ENCODE data around the gene TMED9.
A peak's percentile ranks its signal among the peaks of the same experiment; 100 is the strongest.

TMED9 gene

DNA sequence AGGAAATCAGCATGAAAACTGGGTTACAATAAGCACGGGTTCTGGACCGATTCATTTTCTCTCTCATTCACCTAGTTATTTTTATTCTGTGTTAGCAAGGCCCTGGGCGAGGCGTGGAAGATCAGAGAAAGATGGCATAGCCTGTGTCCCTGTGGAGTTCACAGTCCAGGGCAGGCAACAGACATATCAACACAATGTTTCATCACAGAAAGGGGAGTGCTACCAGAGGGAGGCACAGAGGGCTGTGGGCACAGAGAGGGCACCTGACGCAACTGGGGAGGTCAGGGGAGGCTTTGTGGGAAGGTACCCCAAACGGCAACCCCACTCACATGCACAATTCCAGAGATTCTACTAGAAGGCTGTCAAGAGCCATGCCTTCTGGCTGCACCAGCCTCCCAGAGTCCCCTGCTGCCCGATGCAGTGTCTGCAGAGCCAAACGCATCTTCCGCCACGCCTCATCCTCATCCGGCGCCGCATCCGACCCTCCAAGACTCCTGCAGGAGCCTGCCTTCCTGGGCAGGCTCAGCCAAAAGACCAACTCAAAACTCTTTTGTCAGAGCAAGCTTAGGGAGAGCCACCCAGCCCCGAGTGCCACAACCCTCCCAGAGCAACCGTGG lies 39.1 kb upstream of the TMED9 start:
- Histone ChIP-seq H3K36me3 (ENCODE audit: insufficient read depth, low read length) (peaks cover 48% of the 10 kb centered on the region), H3K4me3 (ENCODE audit: low read depth in 1 of 2, low read length in 2 of 2) (peak overlapping the region; percentile 89 to 95), H3K4me1 (ENCODE audit: insufficient read depth, low read length) (peaks cover 29% of the 10 kb centered on the region), H3K27ac (ENCODE audit: low read length) (peak overlapping the region; percentile 65), H3K9me3 (ENCODE audit: insufficient read depth, low read length, severe bottlenecking) (no peaks in the 10 kb centered on the region), H3K79me2 (ENCODE audit: insufficient read depth, low read length) (peaks cover 65% of the 10 kb centered on the region), H3K27me3 (ENCODE audit: insufficient read depth, low read length, poor library complexity) (no peaks in the 10 kb centered on the region), H4K20me1 (ENCODE audit: insufficient read depth, low read length) (peaks cover 44% of the 10 kb centered on the region), H2AFZ (ENCODE audit: low read depth, low read length) (no peak overlapping the region), H3K4me2 (ENCODE audit: insufficient read depth, low read length) (peak overlapping the region; percentile 96), H3K9ac (ENCODE audit: low read depth, low read length) (peak overlapping the region; percentile 88)
- no peak for TF ChIP-seq CTCF (IDR thresholded peaks at IDR 0.05; ENCODE audit: borderline replicate concordance, extremely low read depth, low read length, poor library complexity, severe bottlenecking)
- no peak for TF ChIP-seq EZH2 (IDR thresholded peaks at IDR 0.05; ENCODE audit: borderline replicate concordance, low read depth, low read length, severe bottlenecking)
- ATAC-seq (ENCODE audit: insufficient read depth, low read depth) (no peak), DNase-seq (no peak)

DNA sequence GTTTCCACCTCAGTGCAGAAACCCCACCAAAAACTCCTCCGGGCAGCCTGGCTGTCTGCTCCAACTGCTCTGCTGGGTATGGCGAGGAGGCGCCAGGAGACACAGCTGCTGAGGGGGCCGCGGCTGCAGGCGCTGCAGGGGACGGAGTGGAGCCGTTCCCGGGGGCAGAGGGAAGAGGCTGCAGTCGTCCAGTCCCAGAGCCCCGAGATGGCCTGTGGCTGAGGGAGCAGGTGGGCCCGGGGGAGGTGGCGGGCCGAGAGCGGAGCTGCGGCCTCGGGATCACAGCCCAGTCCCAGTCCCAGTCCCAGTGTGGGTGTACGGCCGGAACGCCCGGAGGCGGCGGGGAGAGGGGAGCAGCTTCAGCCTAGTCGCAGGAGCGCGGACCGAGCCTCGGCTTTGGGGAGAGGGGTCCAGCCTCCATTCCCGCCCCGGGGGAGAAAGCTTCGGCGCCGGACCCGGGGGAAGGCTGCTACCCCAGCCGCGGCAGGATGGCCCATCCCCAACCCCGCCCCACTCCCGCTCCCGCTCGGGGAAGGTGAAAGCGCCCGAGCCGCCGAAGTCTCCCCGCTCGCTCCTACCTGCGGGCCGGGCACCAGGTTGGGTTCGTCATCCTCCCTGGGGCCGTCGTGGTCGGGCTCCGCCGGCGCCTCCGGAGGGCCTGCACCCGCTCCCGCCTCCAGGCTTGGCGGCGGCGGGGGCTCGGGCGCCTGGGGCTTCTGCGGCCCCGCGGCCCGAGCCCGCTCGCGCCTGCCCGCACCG lies 38.2 kb upstream of the TMED9 start:
- Histone ChIP-seq H4K20me1 (ENCODE audit: insufficient read depth, low read length) (peaks cover 36% of the 10 kb centered on the region), H3K4me1 (ENCODE audit: insufficient read depth, low read length) (peaks cover 29% of the 10 kb centered on the region), H3K27ac (ENCODE audit: low read length) (peak overlapping the region; percentile 65), H3K4me3 (ENCODE audit: low read depth in 1 of 2, low read length in 2 of 2) (peak overlapping the region; percentile 89 to 95), H3K4me2 (ENCODE audit: insufficient read depth, low read length) (peak overlapping the region; percentile 96), H2AFZ (ENCODE audit: low read depth, low read length) (peak overlapping the region; percentile 72), H3K9ac (ENCODE audit: low read depth, low read length) (peak overlapping the region; percentile 88), H3K9me3 (ENCODE audit: insufficient read depth, low read length, severe bottlenecking) (no peaks in the 10 kb centered on the region), H3K27me3 (ENCODE audit: insufficient read depth, low read length, poor library complexity) (no peaks in the 10 kb centered on the region), H3K79me2 (ENCODE audit: insufficient read depth, low read length) (peaks cover 56% of the 10 kb centered on the region), H3K36me3 (ENCODE audit: insufficient read depth, low read length) (peaks cover 43% of the 10 kb centered on the region)
- DNase-seq (peak; percentile 54), ATAC-seq (ENCODE audit: insufficient read depth, low read depth) (peak; percentile 57)
- no peak for TF ChIP-seq CTCF (IDR thresholded peaks at IDR 0.05; ENCODE audit: borderline replicate concordance, extremely low read depth, low read length, poor library complexity, severe bottlenecking)
- TF ChIP-seq EZH2 (IDR thresholded peaks at IDR 0.05; ENCODE audit: borderline replicate concordance, low read depth, low read length, severe bottlenecking), result no peak

- Histone ChIP-seq H4K20me1 (ENCODE audit: insufficient read depth, low read length) (peaks cover 34% of the 10 kb centered on the region), H3K79me2 (ENCODE audit: insufficient read depth, low read length) (peaks cover 51% of the 10 kb centered on the region), H3K9me3 (ENCODE audit: insufficient read depth, low read length, severe bottlenecking) (no peaks in the 10 kb centered on the region), H3K27ac (ENCODE audit: low read length) (peak within 1 kb of the TSS; percentile 65), H3K4me2 (ENCODE audit: insufficient read depth, low read length) (peak within 1 kb of the TSS; percentile 96), H3K4me3 (ENCODE audit: low read depth in 1 of 2, low read length in 2 of 2) (peak within 1 kb of the TSS; percentile 89 to 95), H3K4me1 (ENCODE audit: insufficient read depth, low read length) (peaks cover 29% of the 10 kb centered on the region), H3K36me3 (ENCODE audit: insufficient read depth, low read length) (peaks cover 40% of the 10 kb centered on the region), H3K9ac (ENCODE audit: low read depth, low read length) (peak within 1 kb of the TSS; percentile 88), H2AFZ (ENCODE audit: low read depth, low read length) (peak within 1 kb of the TSS; percentile 87), H3K27me3 (ENCODE audit: insufficient read depth, low read length, poor library complexity) (no peaks in the 10 kb centered on the region)
- TF ChIP-seq EZH2 (IDR thresholded peaks at IDR 0.05; ENCODE audit: borderline replicate concordance, low read depth, low read length, severe bottlenecking) (no peak), CTCF (IDR thresholded peaks at IDR 0.05; ENCODE audit: borderline replicate concordance, extremely low read depth, low read length, poor library complexity, severe bottlenecking) (peak; percentile 50)
- ATAC-seq (ENCODE audit: insufficient read depth, low read depth) (peak; percentile 96), DNase-seq (peak; percentile 97)
These were observed 37.4 kb upstream of the TMED9 start, which contains the start of gene FAM193B for GRCh38 chr5:177554474-177555111. FAM193B (minus strand) TSS chr5:177554563; CDS start chr5:177554458, 105 bp downstream.
